ENCODE measurements around the gene TMEM52B.

Gene TMEM52B

DNA sequence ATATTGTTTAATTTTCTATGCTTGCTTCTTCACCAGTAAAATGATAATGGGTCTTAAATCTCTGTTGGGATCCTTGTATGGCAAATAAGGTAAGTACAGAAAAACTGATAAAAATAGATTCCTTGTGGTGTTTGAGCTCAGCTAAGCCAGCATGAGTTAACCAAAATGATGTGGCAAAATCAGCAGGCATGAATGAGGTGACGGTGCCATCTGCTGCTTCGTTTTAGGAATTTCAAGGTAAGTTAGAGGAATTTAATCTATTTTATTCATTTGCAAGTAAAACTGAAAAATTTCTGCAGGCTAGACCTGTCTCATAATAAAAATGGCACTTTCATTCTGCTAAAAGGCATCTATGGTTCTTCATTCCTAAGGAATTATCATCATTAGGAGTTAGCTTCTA is 38.8 kb upstream of the TMEM52B start:
- TF ChIP-seq, protein P1, sequence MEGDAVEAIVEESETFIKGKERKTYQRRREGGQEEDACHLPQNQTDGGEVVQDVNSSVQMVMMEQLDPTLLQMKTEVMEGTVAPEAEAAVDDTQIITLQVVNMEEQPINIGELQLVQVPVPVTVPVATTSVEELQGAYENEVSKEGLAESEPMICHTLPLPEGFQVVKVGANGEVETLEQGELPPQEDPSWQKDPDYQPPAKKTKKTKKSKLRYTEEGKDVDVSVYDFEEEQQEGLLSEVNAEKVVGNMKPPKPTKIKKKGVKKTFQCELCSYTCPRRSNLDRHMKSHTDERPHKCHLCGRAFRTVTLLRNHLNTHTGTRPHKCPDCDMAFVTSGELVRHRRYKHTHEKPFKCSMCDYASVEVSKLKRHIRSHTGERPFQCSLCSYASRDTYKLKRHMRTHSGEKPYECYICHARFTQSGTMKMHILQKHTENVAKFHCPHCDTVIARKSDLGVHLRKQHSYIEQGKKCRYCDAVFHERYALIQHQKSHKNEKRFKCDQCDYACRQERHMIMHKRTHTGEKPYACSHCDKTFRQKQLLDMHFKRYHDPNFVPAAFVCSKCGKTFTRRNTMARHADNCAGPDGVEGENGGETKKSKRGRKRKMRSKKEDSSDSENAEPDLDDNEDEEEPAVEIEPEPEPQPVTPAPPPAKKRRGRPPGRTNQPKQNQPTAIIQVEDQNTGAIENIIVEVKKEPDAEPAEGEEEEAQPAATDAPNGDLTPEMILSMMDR (IDR thresholded peaks at IDR 0.05; ENCODE audit: low read depth, low read length, missing control alignments), result peak; percentile 42
- peak; percentile 58 for DNase-seq (ENCODE audit: low read depth)
- no peak overlapping the region for H3K4me3 ChIP-seq (ENCODE audit: low read depth, low read length)
- in situ Hi-C loops (cut with HindIII; ENCODE audit: low sequenced_read_pairs), result no loop called here

DNA sequence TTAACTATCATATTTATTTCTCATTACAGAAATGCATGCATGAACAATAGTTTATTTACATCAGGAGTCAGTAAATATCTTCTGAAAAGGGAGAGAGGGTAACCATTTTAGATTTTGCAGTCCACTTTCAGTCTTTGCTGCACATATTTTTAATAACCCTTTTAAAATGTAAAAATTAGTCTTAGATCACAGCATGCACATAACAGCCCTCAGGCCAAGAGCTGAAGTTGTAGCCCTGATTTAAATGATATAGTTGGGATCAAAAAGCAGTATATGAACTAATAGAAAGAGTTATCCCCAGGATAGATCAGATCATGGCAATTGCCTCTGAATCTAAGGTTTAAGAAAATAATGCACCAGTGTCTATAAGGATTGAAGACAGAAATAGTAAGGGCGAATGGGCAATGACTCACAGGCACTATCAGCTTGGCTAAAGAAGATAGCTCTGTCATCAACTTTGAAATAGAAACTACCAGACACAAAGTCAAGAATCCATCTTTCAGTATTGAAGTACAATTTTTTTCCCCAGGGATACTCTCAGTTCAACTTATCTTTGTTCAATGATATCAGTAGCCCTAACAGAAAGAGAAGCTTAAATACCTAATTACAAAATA is 35.7 kb upstream of the TMEM52B start:
- in situ Hi-C loops (cut with HindIII; ENCODE audit: low sequenced_read_pairs), result no loop called here
- DNase-seq (ENCODE audit: low read depth), result no peak
- H3K4me3 ChIP-seq (ENCODE audit: low read depth, low read length), result no peak overlapping the region
- TF ChIP-seq, protein P1 (IDR thresholded peaks at IDR 0.05; ENCODE audit: low read depth, low read length, missing control alignments), result no peak

DNA sequence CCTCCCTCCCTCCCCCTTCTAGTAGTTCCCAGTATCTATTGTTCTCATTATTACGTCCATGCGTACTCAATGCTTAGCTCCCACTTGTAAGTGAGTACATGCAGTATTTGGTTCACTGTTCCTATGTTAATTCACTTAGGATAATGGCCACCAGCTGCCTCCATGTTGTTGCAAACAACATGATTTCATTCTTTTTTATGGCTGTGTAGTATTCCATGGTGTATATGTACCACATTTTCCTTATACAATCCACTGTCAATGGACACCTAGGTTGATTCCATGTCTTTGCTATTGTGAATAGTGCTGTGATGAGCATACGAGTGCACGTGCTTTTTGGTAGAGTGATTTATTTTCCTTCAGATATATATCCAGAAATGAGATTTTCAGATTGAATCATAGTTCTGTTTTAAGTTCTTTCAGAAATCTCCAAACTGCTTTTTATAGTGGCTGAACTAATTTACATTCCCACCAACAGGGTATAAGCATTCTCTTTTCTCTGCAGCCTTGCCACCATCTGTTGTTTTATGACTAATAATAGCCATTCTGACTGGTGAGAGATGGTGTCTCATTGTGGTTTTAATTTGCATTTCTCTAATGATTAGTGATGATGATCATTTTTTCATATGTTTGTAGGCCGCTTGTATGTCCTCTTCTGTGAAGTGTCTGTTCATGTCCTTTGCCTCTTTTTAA is 31.0 kb upstream of the TMEM52B start:
- in situ Hi-C loops (cut with HindIII; ENCODE audit: low sequenced_read_pairs), result no loop called here
- no peak overlapping the region for H3K4me3 ChIP-seq (ENCODE audit: low read depth, low read length)
- TF ChIP-seq, protein P1 (IDR thresholded peaks at IDR 0.05; ENCODE audit: low read depth, low read length, missing control alignments), result no peak
- no peak for DNase-seq (ENCODE audit: low read depth)

DNA sequence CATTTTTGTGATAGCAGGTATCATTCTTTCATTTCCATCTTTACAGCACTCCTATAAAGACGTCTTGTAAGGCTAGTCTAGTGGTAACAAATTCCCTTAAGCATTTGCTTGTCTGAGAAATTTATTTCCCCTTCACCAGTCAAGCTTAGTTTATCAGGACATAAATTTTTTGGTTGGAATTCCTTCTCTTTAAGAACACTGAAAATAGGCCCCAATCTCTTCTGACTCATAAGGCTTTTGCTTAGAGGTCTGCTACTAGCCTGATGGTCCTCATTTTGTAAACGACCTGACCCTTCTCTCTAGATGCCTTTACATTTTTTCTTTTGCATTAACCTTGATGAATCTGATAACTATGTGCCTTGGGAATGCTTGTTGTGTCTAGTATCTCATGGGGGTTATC is 27.2 kb upstream of the TMEM52B start:
- no peak overlapping the region for H3K4me3 ChIP-seq (ENCODE audit: low read depth, low read length)
- DNase-seq (ENCODE audit: low read depth), result no peak
- in situ Hi-C loops (cut with HindIII; ENCODE audit: low sequenced_read_pairs), result no loop called here
- TF ChIP-seq, protein P1 (IDR thresholded peaks at IDR 0.05; ENCODE audit: low read depth, low read length, missing control alignments), result no peak

DNA sequence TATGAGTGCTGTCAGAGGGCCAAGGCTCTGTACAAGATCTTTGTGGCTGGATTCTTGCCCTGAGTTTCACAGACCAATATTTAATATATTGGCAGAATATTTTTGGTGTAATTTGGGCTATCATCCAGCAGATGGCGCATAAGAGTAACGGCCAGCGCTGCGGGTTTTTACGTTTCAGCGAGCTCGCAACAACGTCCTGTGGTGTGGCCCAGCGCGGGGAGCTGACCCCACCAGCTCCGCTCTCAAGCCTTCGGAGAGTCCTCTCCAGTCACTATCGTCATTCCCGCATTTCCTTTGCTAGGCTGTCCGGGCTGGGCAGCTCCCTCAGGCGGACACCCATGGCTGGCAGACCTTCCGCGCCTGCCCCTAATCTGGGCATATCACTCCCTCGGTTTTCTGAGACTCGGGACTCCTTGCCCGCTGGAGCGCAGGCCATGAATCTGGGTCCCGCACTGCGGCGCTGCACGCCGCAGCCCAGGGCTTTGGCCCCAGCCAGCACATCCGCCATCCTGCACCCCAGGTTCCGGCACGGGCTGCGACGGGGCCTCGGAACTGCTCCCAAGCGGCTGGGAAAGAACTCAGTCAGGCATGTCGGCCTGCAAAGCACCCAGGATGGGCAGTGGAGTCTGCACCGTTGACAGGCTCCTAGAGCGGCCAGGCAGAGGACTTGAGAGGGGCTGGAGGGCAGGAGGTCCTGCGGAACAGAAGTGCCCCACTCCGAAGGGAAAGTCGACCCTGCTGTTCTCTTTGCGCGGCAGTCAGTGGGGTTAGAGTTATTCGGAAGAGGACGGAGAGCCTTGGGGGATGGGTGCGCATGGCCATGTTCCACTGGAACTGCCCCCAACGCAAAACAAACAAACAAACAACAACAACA is 25.3 kb upstream of the TMEM52B start:
- TF ChIP-seq, protein P1 (IDR thresholded peaks at IDR 0.05; ENCODE audit: low read depth, low read length, missing control alignments), result peak; percentile 74
- in situ Hi-C loops (cut with HindIII; ENCODE audit: low sequenced_read_pairs), result no loop called here
- peak overlapping the region; percentile 49 for H3K4me3 ChIP-seq (ENCODE audit: low read depth, low read length)
- DNase-seq (ENCODE audit: low read depth), result peak; percentile 42

DNA sequence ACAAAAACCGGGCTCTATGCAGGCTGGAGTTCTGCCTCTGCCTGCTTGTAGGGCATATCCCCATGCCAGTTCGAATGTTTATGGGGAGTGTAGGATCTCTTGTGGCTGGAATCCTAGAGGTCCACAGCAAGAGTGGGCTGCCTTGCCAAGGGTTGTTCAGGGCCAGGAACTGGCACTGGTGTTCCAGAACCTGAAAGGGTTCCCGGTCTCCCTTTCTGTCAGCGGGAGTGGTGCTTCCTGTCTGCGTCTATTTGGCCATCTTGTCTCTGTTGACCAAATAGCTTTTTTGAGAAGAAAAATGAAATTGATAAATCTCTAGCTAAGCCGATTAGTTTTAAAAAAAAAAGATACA is 24.7 kb upstream of the TMEM52B start:
- DNase-seq (ENCODE audit: low read depth), result no peak
- in situ Hi-C loops (cut with HindIII; ENCODE audit: low sequenced_read_pairs), result no loop called here
- H3K4me3 ChIP-seq (ENCODE audit: low read depth, low read length), result peak overlapping the region; percentile 49
- TF ChIP-seq, protein P1 (IDR thresholded peaks at IDR 0.05; ENCODE audit: low read depth, low read length, missing control alignments), result no peak

Measured in astrocyte of the cerebellum (primary cell).